Right lobe of liver (tissue), 6 donors: Measurements from ENCODE around the gene LHX2. TPM values are rescaled to one million over a fixed set of nuclear protein-coding genes. Genes with fewer than 3 reads are reported as not detected.

Experiments used
- ATAC-seq, 4 donors: fragments of 200-7000 bp; cut with Tn5 transposase; one replicate each; pipeline ENCODE4 v1.9.1; 2020; ENCODE audit warnings: mild to moderate bottlenecking in 4 of 4, moderate library complexity in 4 of 4
- DNase-seq, 3 donors: peaks; one replicate each; pipeline ENCODE4 v3.0.0-alpha.2; 2020
- H3K27ac ChIP-seq, 3 donors: fragments of 200-600 bp; one replicate each; pipeline ENCODE4 v1.8.0; 2022
- H3K27me3 ChIP-seq, 2 donors: fragments of 200-600 bp; one replicate each; pipeline ENCODE4 v1.8.0; 2022
- H3K36me3 ChIP-seq, 4 donors: fragments of 200-600 bp; sonication (generic) in 1 of 4; one replicate each; pipeline versions ENCODE4 v1.5.1 to v1.8.0; 2017 to 2022; ENCODE audit warnings: control low read depth in 1 of 4
- H3K4me1 ChIP-seq, 4 donors: fragments of 200-600 bp; sonication (generic) in 1 of 4; one replicate each; pipeline versions ENCODE4 v1.5.1 to v1.8.0; 2017 to 2022; ENCODE audit warnings: control low read depth in 1 of 4
- H3K4me3 ChIP-seq, 3 donors: fragments of 200-600 bp; one replicate each; pipeline ENCODE4 v1.8.0; 2022
- H3K9me3 ChIP-seq, 4 donors: fragments of 200-600 bp; sonication (generic) in 1 of 4; one replicate each; pipeline versions ENCODE4 v1.5.1 to v1.8.0; 2017 to 2022; ENCODE audit warnings: control low read depth in 1 of 4
- POLR2A ChIP-seq: fragments of 450-650 bp; IDR thresholded peaks from one replicate; pipeline ENCODE4 v1.6.1; 2017; ENCODE audit warnings: antibody characterized with exemption, mild to moderate bottlenecking
- WGBS: methylation state at CpG from one replicate; pipeline ENCODE4 v1.1.6; 2018; ENCODE audit warnings: low coverage, low lambda C conversion rate; ENCODE audit not compliant: insufficient coverage; ENCODE audit errors: missing lambda C conversion rate; 5-methylcytosine and 5-hydroxymethylcytosine counted together
- intact Hi-C, 2 donors: fragments of 100-400 bp; cut with DNase I; formaldehyde crosslinking; loops; one replicate each; pipeline versions ENCODE4 v1.11.2 to v1.14.1; 2022
- total RNA-seq, 6 experiments: library from RNA; depleted of rRNA in 2 of 6; stranded (reverse); fragments of >200 nt in 2 of 6; fragmentation: NEBNext Ultra II Directional in 3 of 6; extraction: Animal tissue kit (Norgen Biotek cat#: 25700) in 3 of 6; gene quantifications; one replicate each; pipeline versions ENCODE4 v1.1.0 to v1.2.4, GENCODE V29; 2016 to 2023
- TF ChIP-seq, protein P1 (sequence below), 4 donors: fragments of 200-600 bp in 3 of 4; fragments of 450-650 bp in 1 of 4; IDR thresholded peaks; one replicate each; pipeline versions ENCODE4 v1.5.1 to v1.8.0; 2016 to 2022; ENCODE audit warnings: antibody characterized with exemption in 4 of 4, mild to moderate bottlenecking in 2 of 4
- donor health status: DM: no; HTN: yes; CAD: no.
- donor health status: DM: no; HTN: no; CAD: no.
- donor health status: DM: no; HTN: no; CAD: no.
- donor health status: DM: no; HTN: yes; CAD: no.
- donor health status: DM: no; HTN: yes; CAD: no.

LHX2 gene
- total RNA-seq, 6 experiments from 2014 or later: 0.64 to 5.0 (median 3.0) TPM

DNA sequence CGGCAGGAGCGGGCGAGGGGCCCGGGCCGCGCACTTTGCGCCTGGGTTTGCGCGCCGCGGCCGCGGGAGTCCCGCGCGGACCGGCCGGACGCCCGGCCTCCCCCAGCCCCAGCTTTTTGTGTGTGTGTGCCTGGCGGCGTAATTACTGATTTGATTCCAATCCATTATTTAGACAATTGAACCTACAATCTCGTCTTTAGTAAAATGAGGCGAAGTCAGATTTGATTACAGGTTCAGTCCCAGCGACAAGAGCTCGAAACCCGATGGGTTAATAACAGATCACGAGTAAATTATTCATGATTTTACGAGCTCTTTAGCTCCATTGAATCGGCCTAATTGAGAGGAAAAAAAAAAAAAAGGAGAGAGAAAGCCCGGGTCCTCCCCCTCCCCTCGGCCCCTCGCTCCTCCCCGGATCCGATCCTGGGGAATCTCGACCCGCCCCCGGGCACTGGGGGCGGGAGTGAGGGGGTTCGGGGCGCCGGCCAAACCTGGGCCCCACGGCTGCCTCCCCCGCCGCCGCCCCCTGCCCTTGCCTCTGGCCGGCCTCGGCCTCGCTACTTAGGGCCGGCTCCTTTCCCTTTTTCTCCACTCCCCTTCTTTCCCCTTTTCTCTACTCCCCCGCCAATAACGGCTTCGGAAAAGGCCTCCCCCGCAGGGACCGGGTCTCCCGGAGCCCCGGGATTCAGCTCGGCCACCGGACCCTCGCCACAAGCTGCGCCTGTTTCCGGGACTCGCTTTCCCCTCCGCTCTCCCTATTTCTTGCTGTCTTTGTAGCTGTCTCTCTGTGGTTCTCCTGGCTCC lies 6.6 kb downstream of the LHX2 start:
- H3K4me1 ChIP-seq: peaks cover 0 to 27% (median under 1%) of the 10 kb centered on the region in 4 donors
- no peaks in the 10 kb centered on the region for H3K9me3 ChIP-seq
- WGBS: 7% methylated on average over 44 of the region's 64 CpGs
- no peak for TF ChIP-seq POLR2A
- TF ChIP-seq, protein P1, sequence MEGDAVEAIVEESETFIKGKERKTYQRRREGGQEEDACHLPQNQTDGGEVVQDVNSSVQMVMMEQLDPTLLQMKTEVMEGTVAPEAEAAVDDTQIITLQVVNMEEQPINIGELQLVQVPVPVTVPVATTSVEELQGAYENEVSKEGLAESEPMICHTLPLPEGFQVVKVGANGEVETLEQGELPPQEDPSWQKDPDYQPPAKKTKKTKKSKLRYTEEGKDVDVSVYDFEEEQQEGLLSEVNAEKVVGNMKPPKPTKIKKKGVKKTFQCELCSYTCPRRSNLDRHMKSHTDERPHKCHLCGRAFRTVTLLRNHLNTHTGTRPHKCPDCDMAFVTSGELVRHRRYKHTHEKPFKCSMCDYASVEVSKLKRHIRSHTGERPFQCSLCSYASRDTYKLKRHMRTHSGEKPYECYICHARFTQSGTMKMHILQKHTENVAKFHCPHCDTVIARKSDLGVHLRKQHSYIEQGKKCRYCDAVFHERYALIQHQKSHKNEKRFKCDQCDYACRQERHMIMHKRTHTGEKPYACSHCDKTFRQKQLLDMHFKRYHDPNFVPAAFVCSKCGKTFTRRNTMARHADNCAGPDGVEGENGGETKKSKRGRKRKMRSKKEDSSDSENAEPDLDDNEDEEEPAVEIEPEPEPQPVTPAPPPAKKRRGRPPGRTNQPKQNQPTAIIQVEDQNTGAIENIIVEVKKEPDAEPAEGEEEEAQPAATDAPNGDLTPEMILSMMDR (IDR thresholded peaks at IDR 0.05): no peak
- ATAC-seq: no peak
- no peaks in the 10 kb centered on the region for H3K36me3 ChIP-seq
- H3K27ac ChIP-seq: no peak overlapping the region
- peak overlapping the region in 2 of 3 donors; percentile 16 to 26 for H3K4me3 ChIP-seq
- DNase-seq: no peak
- peaks cover 33 to 68% of the 10 kb centered on the region in 2 donors for H3K27me3 ChIP-seq
- intact Hi-C loops: no loop called here

GRCh38 chr9:124018730-124019697 lies 7.4 kb downstream of the LHX2 start:
- TF ChIP-seq POLR2A: no peak
- TF ChIP-seq, protein P1 (IDR thresholded peaks at IDR 0.05): no peak
- WGBS: 4% methylated on average over 17 of the region's 21 CpGs
- ATAC-seq (no peak), DNase-seq (no peak)
- H3K9me3 ChIP-seq: no peaks in the 10 kb centered on the region
- H3K36me3 ChIP-seq: no peaks in the 10 kb centered on the region
- H3K27ac ChIP-seq: no peak overlapping the region
- H3K4me3 ChIP-seq: peak overlapping the region in 1 of 3 donors; percentile 26
- peaks cover 33 to 62% of the 10 kb centered on the region in 2 donors for H3K27me3 ChIP-seq
- peaks cover 0 to 27% (median under 1%) of the 10 kb centered on the region in 4 donors for H3K4me1 ChIP-seq
- intact Hi-C loops: no loop called here

DNA sequence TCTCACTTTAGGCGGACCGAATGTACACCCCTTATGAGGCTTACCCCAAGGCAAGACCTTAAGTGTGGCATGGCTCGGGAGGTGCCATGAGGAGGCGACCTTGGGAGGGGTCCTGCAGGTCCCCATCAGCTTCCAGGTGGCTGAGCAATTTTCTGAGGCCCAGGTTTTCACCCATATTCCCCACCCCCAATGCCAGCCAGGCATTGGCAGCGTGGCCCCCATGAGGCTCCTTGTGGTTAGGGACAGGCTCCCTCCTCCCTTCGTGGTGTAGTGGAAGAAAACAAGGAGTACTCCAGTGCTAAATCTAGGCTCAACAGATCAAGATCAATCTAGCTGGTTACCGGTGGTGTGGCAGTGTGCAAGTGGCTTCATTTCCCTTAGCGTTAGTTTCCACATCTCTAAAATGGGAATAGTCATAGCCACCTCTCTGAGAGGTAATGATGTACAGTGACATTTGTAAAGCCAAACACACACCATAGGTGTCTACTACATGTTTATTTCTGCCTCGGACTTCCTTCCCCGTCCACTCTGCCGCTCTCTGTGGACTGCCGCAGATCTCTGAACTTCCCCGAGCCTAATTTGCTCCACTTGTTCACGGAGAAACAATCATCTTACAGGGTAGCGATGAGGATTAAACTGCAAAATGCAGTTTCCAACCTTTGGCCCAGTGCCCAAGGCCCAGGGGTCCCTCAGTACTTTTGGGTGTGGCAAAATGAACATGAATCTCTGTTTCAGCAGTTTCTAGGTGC lies 8.4 kb downstream of the LHX2 start:
- intact Hi-C loops: no loop called here
- no peak for TF ChIP-seq POLR2A
- TF ChIP-seq, protein P1 (IDR thresholded peaks at IDR 0.05): no peak
- H3K4me3 ChIP-seq: no peak overlapping the region
- no peak for DNase-seq
- H3K4me1 ChIP-seq: peaks cover 0 to 27% (median under 1%) of the 10 kb centered on the region in 4 donors
- H3K9me3 ChIP-seq: no peaks in the 10 kb centered on the region
- H3K36me3 ChIP-seq: no peaks in the 10 kb centered on the region
- 8% methylated on average over 11 of the region's 15 CpGs for WGBS
- H3K27me3 ChIP-seq: peaks cover 31 to 61% of the 10 kb centered on the region in 2 donors
- no peak overlapping the region for H3K27ac ChIP-seq
- ATAC-seq: peak in 1 of 4 donors; percentile 19
